GM18508 (cell line): ENCODE data around the gene GPSM1.

Source experiments
- ATAC-seq: cut with Tn5 transposase; IDR thresholded peaks from one replicate; pipeline ENCODE4 v1.9.1; 2021; ENCODE audit warnings: moderate number of reproducible peaks; ENCODE audit not compliant: insufficient read depth, unreplicated experiment

GPSM1 gene

DNA sequence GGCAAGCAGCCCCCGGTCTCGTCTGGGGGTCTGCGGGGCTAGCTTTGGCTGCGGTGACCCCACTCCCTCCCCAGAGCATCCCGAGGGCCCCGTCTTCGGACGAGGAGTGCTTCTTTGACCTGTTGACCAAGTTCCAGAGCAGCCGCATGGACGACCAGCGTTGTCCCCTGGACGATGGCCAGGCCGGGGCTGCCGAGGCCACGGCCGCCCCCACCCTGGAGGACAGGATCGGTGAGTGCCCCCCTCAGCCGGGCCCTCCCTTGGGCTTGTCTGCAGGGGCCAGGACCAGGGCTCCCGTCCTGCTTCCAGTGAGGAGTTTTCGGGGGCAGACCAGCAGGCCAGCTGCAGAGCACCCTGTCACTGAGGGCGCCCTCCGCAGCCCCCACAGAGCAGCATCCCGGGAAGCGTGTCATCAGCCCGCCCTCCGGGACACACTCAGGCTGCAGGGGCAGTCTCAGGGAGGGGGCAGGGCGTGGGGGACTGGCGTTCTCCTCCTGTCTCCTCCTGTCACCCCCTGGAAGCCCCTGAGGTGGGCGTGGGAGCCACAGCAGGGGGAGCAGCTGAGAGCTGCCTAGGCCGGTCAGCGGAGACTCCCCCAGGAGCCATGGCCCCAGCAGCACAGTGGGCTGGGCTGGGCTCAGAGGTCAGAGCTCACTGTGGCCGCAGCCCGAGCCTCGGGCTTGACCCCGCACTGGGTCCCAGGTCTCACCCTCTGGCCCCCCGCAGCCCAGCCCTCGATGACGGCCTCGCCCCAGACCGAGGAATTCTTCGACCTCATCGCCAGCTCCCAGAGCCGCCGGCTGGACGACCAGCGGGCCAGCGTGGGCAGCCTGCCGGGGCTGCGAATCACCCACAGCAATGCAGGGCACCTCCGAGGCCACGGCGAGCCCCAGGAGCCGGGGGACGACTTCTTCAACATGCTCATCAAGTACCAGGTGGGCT is 28.5 kb downstream of the GPSM1 start:
- no peak for ATAC-seq

DNA sequence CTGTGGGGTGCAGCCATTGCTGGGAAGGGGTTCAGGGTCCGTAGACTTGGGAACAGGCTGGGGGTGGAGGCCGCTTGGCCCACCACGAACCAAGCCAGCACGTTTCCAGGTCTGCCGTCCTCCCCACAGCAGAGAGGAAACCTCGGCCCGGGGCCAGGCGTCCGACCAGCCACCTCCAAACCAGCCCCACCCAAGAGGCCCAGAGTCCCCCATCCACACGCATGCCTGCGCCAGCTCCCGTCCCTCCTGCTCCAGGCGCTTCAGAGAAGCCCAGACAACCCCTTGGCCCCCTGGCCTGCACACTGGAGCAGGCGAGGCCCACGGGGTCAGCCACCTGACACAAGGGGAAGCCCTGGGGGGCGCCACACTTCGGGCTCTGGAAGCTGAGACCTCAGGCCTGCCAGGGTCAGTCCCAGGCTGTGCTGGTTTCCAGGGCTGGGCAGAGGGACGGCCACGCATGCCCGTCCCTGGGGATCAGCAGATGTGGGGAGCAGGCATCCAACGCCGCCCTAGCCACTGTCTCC is 29.9 kb downstream of the GPSM1 start:
- no peak for ATAC-seq

DNA sequence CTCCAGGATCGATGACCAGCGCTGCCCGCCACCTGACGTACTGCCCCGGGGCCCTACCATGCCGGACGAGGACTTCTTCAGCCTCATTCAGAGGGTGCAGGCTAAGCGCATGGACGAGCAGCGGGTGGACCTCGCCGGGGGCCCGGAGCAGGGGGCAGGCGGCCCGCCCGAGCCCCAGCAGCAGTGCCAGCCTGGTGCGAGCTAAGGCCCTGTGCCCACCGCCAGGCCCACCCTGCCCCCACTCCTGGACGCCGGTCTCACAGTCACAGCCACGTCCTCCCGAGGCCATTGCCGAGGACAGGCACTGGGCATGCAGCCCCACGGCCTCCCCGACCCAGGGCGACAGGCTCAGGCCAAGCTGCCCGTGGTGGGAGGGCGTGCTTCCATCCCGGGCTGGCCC is 30.7 kb downstream of the GPSM1 start:
- ATAC-seq, result no peak

DNA sequence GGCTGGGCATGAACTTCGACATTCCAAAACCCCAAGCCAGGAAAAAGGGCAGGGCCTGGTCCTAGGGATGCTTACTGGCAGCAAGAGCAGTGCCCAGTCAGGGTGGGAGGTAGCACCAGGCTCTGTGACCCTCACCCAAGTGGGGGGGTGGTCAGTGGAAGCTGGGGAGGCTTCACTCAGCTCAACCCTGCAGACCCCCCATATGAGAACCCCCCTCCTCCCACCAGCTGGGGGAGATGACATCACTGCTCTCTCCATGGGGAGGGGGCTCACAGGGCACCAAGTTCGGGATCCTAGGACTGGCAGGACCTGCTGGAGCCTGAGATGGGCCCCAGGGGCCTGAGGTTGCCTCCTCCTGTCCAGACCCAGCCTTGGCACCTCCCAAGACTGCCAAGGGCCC is 31.5 kb downstream of the GPSM1 start:
- no peak for ATAC-seq

DNA sequence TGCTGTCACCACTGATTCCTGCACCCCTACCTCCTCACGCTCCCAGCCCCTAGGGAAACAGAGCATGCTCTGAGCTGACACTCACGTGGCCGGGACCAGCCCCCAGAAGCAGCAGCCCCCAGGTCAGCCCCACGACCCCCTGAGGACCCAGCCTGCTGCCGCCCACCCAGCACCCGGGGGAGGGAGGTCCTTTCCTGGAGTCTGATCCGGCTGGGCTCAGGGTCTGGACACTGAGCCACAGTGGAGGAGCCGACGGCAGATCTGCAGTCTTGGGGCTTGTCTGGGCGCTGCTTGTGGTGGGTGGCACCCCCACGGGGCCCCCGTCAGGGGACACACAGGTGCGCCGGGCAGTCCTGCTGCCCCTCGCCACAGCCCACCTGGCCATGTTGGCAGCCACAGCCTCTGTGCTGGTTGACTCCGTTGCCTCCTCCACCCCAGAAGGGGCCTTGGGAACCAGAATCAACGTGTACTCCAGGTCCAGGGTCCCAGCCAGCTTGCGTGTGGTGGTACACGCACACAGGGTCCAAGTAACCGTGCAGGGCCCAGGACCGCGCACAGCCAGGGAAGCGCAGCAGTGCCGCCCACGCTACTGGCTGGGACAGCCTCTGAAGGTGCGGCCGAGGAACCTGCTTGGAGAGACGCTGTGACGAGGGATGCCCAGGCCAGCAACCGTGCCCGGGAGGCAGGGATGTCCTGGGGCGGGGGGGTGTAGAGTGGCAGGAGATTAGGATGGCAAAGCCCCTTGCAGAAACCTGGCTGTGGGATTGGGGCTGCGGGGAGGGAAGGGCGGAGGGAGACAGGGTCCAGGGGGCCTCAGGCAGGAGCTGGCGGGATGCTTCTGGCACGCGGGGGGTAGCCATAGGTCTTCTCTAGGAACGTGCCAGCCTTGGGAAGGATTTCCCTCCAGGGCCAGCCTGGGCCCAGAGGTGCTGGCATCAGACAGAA is 32.7 kb downstream of the GPSM1 start:
- no peak for ATAC-seq

DNA sequence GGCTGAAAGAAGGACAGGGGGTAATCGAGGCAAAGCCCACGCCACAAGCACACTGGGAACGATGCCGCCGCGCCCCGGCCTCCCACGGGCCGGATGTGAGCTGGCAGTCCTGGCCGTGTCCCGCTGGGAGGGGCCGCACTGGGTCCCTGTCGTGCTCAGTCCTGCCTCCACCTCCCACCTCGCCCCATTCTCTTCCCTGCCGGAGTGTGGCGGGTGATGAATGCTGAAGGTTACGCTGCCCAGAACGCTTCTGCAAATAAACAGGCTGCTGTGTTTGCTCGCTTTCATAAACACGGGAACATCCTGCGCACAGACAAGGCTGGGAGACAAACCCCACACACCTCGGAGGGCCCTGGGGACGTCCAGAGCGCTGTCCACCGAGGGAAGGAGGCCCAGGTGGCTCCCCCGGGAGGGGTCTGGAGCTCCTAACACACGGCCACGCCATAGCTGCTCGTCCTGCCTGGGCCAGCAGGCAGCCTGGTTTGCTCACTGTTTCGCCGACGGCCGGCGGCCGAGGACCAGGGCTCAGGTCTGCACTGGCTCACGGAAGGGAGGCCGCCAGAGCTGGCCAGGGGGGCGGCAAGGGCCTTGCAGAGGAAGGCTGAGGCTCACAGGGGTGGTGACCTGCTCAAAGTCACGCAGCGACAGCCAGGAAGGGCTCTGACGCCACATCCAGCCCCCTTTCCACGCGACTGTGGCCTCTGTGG is 33.9 kb downstream of the GPSM1 start:
- no peak for ATAC-seq

DNA sequence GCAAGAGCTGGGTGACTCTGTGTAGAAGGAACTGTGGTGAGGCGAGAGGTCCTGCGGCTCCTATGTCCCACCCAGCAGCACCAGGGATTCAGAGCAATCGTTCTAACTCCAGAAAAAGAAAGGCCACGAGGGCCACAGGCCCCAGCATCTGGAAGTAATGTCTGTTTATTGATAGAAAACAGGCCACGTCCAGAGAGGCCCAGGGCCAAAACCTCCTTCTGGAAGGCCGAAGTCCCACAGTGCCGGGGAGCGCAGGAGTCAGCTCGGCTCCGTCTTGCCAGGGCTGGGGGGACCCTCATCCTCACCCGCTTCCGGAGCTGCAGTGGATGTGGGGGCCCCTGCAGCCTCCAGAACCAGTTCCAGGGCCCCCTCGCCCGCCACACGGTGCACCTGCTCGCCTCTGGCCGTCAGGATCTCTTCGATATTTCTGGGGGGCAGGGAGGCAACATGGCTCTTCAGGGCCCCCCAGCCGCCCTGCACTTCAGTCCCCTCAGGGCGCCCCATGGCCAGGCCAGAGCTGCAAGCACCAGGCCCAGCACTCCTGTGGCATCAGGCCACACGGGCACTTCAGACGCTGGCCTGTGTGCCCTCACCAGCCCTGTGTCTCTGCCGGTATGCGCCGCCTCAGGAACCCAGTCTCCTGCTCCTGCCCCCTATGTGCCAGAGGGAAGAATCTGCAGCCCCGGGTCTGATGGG is 34.6 kb downstream of the GPSM1 start:
- no peak for ATAC-seq

DNA sequence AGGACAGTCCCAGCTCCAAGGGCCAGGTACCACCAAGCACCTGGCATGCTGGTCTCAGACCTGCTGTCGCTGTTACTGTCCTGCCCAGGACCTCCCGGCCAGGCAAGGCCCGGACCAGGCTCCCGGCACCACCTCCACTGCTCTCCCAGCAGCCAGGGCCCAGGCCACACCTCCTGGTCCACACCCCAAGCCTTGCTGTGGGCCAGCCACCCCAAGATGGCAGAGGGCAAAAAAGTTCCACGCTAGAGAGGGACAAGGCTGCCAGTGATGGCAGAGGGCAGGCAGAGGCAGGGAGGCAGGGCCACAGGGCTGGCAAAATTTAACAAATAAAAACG is 35.1 kb downstream of the GPSM1 start:
- no peak for ATAC-seq

DNA sequence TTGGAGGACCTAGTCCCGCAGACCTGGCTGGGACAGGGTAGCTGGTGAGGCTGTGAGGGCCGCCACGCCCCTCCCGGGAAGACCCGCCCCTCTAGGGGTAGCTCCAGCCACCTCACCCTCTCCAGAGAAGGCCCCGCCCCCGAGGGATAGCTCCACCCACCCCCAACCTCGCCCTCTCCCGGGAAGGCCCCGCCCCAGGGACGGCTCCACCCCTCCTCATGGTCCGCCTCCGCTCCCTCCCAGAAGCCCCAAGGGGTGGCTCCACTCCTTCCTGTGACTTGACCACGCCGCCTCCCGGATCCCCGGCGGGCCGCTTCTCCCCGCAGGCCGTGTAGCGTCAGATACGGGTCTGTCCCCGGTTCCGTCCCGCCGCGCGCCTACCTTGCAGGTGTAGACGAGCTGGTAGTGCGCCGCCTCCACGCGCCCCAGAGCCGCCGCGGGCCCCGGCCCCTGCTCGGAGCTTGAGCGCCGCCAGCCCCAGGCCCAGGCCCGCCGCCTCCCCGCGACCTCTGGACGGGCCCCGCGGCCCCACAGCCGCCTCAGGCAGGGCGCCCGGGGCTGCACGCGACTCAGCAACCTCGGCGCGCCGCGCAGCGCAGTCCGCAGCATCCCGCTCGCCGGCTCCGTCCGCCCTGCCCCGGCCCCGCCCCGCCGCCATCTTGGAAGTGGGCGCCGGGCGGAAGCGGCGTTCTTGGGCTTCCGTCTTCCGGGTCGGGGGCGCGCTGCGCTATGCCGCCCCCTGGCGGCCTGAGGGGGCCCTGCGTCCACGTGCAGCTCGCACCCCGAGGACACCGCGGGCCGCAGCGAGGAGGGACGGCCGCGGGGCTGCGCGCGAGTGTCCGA is 36.0 kb downstream of the GPSM1 start, which contains the start of gene DNLZ:
DNLZ (minus strand) TSS at position 639 of the 843 bp plus-strand sequence; CDS start at position 609, 30 bp downstream.
- ATAC-seq, result no peak

DNA sequence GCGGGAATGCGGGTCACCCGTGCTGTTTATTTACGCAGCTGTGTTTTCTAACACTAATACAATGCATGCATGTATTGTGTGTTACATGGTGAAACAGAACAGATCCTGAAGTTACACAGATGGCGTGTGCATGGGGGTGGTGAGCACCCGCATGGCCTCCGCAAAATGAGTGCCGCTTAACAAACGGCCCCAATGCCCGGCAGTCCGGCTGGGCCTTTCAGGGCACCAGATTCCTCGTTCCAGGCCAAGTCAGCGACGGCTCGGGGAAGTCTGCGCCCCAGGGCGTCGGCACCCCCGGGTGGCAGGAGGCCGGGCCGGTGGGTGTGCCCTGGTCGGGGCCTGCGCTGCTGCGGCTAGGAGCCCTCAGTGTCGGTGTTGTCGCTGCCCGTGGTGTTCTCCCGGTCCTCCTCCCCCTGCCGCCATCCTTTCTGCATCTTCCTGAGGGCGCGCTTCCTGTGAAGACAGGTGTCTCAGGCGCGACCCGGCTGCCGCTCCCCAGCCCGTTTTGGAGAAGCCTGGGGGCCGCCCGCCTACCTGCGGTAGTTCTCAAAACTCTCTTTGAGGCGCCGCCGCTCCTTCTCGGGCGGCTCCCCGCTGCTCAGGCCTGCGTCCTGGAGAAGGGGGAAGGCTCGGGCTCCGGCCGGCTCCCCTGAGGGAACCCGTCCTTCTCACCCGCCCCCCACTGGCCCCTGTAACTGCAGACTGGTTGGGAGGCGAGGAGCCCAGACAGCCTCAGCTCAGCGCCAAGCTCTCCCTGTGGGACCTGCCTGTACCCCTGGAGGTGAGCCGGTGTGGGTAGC is 36.8 kb downstream of the GPSM1 start:
- no peak for ATAC-seq

DNA sequence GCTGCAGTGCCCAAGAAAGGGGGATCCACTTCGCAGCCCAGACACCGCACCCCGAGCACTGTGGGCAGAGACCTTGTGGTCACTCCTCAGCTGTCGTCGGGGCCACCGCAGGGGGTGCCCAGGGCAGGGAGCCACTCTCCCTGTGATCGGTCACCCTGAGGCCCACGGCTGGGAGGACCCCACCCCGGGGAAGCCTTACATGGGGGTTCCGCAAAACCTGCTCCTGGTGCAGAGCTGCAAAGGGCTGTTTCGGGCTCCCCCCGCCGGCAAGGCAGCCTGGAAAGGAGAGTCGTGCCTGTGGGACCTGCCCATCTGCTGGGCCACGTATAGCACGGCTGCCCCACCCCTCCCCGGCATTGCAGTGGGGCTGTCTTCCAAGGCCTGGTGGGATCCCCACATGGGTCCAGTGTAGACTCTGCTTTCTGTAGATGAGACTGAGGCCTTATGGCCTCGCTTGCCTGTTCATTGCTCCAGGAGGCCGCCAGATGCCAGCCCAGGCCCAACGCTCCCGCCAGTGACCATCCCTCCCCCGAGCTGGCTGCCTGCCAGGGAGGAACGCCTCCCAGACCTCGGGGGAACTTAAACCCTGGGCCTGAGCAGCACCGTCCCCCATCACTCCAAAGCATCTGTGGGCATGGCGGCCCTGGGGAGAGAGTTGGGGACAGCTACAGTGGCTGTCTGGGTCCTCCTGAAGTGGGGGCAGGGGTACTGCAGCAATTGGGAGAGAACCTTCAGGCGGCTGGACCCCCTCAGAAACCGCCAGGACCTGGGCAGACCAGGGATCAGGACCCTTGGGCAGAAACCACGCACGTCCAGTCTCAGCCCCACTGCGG is 37.8 kb downstream of the GPSM1 start:
- ATAC-seq, result no peak

DNA sequence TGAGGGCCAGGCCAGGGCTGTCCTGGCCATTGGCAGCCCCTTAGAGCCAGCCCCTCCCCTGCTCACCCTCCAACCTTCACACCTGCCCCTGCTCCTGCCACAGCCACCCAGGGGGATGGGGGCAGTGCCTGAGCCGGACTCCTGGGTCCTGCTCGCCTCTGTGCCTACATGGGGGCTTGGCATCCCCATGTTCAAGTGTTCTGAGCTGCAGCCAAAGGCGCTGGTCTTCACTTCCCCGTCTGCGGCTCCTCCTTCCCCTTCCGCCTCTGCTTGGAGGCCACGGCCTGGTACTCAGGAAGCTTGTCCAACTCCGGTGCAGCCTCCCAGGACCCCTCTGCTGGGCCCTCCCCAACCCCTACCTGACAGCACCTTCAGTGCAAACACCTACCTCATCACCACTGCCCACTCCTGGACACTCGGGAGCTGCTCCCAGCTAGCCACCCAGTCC is 38.5 kb downstream of the GPSM1 start:
- no peak for ATAC-seq

DNA sequence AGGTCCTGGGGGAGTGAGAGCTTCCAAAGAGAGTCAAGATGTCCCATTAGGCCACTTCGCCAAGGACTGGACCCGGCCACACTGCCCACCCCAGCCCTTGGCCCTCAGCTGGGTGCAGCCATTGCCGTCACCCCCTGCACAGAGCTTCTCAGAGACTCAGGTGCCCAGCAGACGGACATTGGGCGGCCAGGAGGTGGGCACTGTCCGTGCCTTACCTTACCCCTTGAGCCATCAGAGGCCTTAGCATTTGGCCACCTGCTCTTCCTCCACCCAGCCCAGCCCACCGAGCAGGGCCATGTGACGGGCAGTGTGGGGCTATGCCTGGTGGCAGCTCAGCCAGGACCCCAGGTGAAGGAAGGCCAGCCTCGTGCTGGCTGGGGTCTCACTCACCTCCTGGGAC is 39.5 kb downstream of the GPSM1 start:
- ATAC-seq, result no peak

DNA sequence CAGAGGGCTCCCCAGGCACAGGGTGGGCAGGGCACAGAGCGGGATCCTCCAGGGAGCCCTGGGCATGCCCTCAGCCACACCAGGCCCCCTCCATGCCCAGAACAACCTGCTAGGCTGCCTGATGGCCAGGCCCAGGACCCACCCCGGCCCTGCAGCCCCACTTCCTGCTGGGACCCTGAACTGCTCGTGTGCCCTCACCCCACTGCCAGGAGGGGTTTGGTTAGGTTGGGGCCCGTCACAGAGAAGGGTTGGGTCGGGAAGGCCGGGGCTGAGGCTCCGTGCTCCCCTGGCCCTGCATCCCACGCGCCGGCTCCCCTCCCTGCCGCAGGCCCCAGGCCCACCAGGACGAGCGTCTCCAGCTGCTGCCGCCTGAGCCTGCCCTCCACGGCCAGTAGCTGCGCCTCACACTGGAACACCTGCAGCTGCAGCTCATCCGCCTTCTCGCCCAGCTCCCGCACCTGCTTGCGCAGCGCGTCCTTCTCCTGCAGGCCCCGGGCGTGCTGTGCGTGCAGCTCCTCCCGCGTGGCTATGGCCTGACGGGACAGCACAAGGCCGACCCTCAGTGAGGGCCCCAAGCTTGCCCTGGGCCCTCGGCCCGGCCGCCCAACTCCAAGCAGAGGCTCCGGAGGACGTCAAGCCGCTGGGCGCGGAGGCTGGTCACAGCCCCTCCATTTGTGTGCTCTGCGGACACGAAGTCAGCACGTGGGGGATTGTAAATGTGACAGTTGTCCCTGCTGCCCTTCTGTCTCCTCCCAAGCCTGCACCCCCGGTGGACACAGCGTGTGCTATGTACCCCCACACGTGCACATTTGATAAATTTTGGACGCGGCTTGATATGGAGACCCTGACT is 40.2 kb downstream of the GPSM1 start:
- ATAC-seq, result no peak

DNA sequence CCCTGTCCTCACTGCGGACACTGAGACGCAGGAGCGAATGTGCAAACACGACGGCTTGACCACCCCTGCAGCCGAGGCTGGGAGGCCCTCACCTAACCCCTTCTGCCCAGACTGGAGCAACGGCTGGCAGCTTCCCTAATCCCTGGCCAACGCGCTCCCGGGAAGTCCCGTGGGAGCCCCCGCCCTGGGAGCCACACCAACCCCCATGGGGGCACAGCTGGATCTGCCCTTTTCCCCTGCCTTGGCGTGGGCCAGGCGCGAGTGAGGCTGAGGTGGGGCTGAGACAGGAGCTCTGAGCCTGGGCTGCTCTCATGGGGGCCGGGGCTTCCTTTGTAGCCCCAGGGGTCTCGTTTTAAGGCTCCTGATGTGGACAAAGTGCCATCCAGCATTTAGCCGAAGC is 40.9 kb downstream of the GPSM1 start:
- ATAC-seq, result no peak

DNA sequence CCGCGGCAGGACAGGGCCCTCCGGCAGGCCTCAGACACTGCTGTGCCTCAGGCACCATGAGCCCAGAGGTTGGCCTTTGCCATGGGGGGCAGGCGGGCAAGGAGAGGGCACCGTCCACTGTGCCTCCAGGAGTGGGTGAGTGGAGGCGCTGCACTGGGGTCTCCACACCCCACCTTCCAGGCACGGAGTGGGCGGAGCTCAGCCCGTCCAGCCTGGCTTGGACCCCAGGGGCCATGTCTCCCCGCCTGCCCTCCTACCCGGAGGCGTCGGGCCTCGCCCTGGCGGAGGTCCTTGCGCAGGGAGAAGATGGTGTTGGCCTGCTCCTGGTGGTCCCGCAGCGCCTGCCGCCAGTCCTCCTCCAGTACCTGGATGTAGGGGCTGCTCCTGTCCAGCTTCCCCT is 42.7 kb downstream of the GPSM1 start:
- ATAC-seq, result no peak
